ENCODE data around the gene NTRK3.
A peak's percentile ranks its signal among the peaks of the same experiment; 100 is the strongest.

NTRK3 gene

DNA sequence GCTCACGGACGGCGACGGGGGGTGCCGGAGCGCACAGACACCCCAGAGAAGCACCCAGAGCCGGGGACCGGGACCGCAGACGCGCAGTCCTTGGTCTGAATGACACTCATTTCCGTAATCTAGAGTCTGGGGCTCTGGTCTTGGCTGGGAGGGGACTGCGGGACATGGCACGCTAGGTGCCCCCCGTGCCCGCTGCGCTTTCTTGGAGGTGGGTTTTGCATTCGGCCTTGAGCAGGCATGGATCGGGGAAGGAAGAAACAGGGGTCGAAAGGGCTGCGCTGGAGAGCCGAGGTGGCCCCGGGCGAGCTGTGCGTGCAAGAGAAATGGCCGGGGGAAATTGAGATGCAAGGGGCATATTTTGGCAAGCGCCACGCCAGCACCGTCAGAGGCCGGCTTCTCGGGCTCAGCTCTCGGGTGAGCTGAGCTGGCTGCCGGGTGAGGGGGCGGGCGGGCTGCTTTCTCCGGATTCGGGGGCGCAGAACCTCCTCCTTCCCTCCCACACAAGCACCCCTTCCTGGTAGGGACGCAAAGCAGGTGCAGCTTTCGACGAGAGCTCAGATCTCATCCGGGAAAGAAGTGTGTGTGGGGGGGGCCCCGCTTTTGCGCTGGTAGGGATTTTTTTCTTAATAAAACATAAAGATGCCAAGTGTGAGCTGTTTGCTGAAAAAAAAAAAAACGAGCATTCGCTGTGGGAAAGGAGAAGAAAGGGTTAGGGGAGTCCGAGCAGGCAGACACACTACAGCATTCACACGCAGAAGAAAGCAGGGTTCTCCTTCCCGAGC, 963 bp upstream of the NTRK3 start:
- no peak for DNase-seq (ENCODE audit: low spot score)

DNA sequence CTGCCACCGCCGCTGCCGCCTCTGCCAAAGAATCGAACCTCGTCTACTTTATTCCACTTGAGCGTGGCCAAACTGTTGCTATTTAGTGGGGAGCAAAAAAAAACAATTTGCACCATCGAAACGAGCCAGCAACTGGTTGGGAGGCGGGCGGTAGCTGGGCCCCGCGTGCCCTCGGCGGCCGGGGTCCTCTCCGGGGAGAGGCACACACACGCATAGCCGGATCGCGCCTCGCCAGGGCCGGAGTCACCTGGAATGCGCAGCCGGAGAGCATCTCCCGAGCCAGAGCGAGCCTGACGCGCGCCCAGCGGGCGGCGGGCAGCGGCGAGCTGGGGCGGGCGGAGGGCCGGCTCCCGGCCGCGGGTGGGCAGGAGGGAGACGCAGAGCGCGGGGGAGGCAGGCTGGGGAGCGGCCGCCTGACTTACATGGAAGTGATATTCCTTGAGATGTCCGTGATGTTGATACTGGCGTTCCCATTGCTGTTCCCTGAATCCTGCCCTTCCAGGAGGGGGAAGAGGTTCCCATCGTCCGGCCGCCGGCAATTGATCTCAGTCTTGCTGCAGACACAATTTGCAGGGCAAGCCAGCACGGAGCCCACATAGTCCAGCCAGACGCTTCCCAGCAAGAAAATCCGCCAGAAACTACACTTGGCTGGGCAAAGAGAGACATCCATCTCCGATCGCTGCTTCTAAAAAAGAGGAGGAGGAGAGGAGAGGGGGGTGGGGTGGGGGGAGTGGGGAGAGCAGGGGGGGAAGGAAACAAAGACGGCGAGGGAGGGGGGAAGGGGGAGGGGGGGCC, 858 bp downstream of the NTRK3 start:
- DNase-seq (ENCODE audit: low spot score), result no peak

DNA sequence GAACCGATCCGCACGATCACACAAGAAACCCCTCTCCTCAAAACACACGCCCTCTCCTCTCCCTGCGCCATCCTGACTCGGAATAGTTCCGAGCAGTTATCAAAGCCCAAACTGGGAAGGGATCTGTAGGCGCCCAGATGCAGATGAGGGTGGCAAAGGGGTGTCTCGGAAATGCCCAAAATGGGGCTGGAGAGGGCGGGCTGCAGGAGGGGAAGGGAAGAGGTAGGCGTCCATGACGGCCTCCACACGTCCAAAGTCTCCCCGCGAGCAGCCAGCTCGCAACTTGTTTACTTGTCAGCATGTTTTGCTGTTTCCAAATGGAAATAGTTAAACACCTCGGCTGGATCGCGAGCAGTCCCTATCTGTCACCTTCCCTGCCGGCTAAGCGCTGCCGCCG, 1.5 kb downstream of the NTRK3 start:
- DNase-seq (ENCODE audit: low spot score), result no peak

DNA sequence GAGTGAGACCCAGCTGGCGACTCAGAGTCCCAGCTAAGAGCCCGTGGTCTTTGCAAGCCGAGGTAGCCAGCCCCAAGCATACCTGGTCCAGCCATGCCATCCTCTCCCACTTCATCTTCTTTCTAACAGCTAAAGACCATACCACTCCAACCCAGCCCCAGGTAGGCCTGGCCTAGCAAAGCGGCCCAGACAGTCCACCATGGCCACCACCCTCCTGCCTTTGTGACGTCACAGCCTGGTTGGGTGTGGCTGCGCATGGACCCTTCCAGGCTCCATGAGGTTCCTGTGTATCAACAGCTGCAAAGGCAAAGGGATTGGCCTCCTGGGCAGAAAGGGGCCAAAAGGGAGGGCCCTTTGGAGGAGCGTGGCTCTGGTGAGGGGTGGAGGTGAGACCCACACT, 4.1 kb downstream of the NTRK3 start:
- DNase-seq (ENCODE audit: low spot score), result no peak

DNA sequence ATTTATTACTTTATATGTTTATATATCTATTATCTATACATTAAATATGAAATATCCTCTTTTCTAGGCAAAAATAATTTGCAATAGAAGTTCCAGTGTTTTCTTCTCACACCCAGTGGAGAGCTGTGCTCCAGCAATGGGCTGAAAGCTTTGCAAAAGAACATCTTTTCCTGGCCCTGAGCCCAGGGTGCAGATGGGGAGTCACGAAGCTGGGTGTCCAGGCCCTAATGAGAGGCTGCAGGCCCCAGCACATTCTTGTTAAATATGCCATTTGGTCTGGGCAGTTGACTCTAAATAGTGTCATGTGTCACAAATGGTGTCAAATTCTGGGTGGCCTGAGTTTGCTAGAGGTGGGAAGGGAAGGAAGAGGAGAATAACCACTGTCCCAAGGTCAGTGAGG, 5.7 kb downstream of the NTRK3 start:
- DNase-seq (ENCODE audit: low spot score), result no peak

DNA sequence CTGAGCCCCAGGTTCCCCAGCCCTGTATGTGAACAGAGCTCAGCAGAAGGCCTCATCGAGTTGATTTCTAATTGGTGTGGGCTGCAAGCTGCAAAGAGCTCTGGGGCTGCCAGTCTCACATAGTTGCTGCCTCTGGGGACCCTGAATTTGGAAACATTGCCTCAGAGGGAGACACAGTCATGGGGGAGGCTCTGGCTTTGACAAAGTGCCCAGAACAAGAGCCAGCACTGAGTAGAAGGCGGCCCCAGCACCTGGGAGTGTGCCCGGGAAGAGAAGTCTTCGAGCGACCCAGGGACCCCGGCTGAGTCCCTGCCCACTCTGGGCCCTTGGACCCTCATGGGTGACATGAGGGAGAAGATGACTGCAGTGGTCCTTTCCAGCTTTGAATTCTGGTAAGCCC, 7.3 kb downstream of the NTRK3 start:
- no peak for DNase-seq (ENCODE audit: low spot score)

DNA sequence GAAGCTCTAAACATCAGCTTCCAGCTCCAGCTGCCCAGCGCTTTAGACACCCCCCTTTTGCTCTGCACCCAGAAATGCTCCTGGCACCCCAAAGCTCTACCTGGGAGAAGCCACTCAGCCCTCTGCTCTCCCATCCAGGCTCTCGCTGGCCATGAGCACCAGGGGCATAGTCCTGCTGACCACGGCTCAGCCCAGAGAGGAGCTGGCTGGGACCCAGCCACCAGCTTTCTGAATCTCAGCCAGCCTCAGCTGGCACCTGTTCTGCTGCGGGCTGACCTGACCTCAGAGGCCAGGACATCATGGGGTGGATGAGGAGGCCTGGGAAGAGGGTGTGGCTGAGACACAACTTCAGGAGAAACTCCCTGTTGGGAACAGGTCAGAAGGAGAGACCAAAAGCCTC, 8.6 kb downstream of the NTRK3 start:
- no peak for DNase-seq (ENCODE audit: low spot score)

DNA sequence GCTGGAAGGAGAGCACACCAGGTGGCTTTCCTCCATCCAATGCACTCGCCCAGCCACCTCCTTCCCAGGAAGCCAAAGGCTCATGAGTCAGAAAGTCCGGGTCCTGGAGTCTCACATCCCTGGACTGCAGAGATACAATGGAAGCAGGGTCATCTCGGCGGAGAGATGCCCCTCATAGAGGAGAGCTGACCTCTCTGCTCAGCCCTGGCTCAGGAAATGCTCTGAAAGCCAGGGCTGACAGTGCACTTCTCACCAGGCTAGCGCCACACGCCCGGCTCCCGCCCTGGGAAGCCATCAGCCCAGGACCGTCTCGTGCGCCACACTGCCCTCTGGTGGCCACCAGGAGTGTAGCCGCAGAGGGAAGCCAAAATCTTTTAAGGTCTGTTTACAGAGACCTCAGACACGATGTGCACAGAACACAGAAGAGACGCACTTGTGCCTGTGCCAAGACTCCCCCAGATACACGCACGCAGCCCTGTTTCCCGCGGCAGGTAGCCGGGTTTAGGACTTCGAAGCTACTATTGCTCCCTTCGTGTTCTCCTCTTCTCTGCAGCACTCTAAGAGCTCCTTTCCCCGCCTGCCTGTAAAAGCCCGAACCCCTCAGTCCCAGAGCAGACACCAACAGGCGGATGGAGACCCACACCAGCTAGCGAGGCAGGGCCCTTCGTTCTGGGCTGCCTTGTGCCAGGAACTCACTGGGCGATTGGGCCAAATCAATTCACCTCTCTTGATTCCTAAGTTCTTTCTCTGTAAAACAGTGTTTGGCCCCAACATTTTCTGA, 9.7 kb downstream of the NTRK3 start:
- peak; percentile 79 for DNase-seq (ENCODE audit: low spot score)

DNA sequence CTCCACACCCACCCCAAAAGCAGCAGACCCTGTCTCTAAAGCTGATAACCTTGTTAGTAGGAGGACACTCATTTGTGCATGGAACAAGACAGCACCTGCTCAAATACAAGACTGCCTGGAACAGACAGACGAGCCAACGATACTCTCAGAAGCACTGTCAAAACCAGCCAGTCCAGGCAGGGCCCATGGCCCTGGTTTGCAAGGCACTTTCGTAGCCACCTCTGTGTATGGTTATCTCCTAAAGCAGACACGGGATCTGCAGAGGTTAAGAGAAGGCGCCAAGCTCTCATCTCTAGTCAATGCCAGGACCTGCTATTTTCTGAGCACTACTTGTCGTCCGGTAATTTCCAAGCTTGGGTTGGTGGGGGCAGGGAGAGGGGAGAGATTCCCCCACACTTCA, 10.5 kb downstream of the NTRK3 start:
- DNase-seq (ENCODE audit: low spot score), result no peak

DNA sequence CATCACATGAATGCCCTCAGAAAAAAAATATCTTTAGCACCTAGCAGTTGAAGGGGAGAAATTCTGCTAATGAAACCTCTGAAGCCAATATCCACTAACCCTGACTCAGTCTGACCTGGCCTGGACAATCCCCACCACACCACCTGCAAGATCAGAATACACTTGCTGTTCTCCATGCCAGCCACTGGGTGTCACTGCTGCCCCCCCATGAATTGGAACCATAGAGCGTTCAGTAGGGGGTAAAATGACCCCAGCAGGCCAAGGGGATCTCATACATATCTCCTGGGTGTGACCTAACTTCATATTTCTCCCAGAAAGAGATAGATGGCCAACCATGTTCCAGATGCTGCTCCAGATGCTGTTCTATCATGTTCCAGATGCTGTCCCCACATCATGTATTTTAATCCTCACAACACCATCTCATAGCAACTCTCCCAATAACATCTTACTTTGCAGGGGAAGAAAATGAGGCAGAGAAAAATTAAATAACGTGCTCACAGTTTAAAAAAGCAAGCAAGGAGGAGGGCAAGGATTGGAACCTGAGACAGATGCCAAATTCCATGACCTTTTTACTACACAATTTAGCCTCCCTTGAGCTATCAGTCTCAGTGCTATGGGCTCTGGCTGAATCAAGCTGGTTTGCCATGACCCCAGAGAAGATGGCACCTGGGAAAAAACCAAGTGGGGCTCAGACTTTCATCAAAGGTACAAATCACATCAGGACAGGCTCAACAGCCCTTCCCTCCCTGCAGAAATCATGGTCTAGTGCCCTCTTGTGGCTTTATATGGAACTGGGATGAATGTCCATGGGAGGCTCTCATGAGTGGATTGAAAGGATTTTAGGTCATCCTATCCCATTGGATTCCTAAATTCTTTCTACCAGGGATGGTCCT, 12.4 kb downstream of the NTRK3 start:
- DNase-seq (ENCODE audit: low spot score), result peak; percentile 44

DNA sequence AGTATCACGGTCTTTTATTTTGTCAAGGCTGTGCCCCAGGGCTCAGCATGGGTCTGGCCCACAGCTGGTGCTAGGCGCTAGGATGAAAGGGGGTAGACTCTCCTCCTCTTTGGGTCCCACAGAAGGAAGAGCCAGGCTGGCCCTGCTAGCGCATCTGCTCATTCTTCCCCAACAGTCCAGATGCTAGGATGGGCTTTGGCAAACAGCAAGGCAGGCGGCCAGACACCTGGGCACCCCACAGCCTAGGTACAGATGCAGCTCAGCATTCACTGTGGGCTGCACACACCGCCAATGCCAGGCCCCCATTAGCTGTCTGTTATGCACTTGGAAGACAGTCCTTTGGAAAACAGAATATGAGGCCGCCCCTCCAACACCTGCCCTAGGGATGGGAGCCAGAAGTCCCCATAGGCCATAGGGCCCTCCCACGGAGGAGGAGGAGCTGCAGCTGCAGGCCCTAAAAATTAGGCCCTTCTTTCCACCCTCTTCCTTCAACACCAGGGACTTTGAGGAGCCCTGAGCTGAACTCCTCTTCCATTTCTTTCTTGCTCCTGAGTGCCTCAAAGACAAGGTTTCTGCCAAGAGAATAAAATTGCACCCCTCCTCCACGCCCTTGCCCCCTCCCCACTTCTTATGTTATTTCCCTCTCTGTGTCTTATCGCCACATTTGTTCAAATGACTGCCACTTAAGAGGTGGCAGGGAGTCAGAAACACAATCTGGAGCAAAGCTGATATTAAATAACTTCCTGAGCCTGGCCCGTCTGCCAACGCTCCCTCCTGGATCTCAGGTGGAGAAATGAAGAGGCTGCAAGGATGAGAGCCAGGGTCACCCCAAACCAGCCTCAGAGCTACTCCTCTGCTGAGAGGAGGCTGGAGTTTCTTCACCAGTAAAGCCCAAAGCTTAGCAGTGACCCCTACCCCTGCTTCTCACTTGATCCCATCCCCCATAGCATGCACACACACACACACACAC, 13.7 kb downstream of the NTRK3 start:
- DNase-seq (ENCODE audit: low spot score), result no peak

DNA sequence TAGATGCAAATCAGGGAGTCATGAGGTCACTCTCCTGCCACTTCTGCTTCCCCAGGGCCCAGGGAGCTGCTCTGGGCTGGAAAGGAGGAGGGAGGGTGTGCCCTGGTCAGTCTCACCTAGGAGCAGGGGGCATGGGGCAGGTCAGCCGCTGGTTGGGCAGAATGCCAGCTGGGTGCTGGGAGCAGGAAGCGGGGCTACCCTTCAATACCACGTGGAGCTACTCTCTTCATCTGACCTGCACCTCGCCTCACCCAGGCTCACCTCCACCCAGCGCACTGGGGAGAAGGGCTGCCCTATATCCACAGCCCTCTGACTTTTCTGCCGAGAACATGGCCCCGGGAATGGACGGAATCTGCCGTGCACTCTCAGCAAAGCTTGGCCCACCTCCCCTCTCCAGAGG, 15.1 kb downstream of the NTRK3 start:
- DNase-seq (ENCODE audit: low spot score), result no peak

DNA sequence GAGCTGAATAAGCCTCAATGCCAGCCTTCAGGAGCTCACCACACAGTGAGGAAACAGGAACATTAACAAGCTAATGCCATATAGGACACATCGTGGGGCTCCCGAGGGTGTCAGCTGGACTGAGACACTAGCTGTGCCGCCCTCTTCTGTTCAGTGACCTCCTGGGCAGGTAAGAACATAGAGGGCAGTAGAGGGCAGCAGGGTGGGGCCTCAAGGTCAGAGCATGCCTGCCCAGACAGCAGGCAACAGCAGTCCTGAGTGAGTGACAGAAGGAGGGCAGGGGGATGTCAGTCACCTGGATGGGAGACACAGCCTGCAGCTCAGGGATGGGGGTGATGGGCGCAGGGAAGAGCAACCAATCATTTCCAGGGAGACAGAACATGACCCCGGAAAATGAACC, 15.5 kb downstream of the NTRK3 start:
- no peak for DNase-seq (ENCODE audit: low spot score)

DNA sequence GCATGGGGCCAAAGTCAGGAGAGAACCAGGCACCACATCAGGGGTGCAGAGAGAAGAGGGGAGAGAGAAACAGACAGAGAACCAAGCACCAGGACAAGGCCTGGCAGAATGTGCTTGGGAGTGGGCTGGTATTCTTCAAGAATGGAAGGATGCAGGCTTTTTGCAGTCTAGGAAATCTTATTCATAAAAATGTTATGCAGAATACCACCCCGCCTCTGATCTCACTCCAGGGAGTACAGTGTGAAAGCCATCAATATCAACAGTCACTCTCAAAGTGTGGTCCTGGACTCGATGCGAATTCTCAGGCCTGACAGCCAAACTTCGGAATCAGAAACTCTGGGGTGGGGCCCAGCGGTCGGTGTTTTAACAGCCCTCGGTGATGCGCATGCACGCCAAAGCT, 16.9 kb downstream of the NTRK3 start:
- DNase-seq (ENCODE audit: low spot score), result no peak

DNA sequence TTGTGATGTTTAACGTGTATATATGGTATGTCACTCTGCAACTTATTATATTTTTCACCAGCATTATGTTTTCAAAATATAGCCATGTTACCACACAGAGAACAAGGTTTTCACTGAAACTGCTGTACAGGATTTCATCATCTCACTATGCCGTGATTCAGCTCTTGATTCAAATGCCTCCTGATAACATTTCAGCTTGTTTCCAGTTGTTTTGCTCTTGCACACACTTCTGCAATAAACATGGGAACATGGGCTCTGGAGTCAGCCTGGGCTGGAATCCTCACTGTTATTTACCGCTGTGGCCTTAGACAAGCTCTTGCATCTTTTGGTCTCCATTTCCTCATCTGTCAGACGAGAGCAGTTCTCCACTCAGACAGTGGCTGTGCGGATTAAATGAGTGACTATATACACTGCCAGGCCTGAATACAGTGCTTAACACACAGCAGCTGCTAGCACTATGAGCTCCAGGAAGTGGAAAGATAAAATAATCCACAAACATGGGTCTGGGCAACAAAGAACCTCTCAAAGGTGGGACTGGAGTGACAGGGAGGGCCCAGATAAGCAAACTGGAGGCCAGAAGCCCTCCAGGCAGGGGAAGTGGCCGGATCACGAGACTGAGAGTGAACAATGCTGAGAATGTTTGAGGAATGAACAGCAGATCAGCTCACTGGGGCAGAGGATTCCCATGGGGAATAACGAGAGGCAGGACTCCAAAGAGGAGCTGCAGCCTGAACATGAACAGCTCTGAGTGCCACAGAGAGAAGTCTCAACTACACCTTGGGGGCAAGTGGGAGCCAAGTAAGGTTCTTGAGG, 17.7 kb downstream of the NTRK3 start:
- DNase-seq (ENCODE audit: low spot score), result no peak

DNA sequence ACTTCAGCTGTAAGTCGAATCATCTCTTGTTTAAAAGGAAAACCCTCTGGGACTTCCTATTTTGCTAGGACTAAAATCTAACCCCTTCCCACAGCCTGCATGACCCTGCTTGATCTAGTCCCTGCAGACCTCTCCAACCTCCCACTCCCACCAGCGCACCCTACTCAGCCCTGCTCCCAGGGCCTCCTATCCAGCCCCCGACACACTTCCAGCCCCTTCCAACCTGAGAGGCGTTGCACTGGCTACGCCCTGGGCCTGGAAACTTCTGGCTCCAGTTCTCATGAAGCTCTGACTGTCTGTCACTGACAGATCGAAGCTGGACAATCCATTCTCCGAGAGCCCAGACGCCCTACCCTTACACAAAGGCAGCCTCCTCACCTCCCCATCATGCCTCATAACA, 21.8 kb downstream of the NTRK3 start:
- DNase-seq (ENCODE audit: low spot score), result no peak

DNA sequence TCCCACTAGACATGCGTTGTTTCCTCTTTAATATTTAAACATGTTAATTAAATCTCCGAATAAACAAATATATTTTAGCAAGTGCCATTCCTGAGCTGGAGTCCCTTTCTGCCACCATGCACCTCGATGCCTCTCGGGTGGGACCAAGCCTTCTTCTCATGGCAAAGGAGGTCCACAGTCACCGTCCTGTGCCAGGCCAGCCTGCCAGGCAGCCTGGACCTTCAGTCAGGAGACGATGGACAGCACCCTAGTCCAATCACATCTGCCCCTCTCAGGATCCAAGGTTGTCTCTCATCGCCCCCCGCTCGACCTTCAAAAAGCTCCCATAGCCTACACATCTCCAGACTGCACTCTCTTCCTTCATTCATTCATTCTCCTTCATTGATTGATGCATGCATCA, 22.6 kb downstream of the NTRK3 start:
- no peak for DNase-seq (ENCODE audit: low spot score)

DNA sequence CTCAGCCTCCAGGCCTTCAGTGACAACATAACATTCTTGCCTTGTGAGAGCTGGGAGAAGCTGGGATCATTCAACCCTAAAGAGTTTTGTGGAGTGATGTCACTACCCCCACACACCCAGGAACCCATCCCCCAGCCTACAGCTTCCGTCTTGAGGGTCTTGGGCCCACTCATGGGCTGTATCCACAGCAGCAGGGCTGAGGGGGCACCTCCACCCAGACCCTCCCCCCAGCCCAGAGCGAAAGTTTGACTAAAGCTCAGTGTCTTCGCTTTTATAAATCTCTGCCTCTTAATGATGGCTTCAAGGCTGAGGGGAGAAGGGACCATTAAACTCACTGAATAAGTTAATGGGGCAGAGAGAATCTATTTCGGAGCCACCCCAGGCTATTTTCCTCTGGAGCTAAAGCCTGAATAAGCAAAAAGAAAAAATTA, 23.8 kb downstream of the NTRK3 start:
- no peak for DNase-seq (ENCODE audit: low spot score)

DNA sequence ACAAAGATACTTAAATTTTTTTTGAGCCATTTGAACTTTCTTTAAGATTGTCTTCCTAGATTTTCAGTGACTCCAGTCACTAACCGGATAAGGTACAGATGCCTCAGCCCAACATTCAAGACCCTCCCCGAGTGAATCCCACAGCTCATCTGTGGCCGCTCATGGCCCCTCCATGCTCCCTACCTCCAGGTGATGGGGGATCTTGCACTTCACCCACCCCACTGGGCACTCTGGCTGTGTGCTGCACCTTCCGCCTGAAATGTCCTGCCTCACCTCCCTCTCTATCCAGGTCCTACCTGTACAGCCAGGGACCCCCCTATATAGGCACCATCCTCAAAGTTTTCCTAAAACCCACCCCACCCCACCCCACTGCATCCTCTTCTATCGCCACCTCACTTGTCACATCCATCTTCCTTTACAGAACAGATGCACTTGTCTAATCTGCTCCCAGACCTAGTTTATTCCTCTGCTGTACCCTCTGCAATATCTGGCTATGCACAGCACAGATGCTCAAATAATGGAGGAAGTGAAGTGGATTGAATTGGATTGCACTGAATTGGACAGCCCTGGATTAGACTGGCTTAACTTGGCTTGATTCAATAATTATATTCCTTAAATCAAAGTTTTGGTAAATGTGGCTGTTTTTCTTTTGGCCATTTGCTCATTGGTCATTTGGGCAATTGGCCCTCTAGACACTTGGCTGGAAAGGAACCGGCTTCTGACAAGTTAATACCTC, 24.5 kb downstream of the NTRK3 start:
- no peak for DNase-seq (ENCODE audit: low spot score)
